Measurements from ENCODE around the gene PCLO.

GRCh38 chr7:83143107-83143506 lies 19.6 kb downstream of the PCLO start:
- TF ChIP-seq POLR2AphosphoS5 (IDR thresholded peaks at IDR 0.05; ENCODE audit: low read depth, low read length) (no peak), TAF1 (IDR thresholded peaks at IDR 0.05; ENCODE audit: low read depth, low read length) (no peak), POLR2A (IDR thresholded peaks at IDR 0.05; ENCODE audit: low read depth, low read length) (no peak), SPI1 (IDR thresholded peaks at IDR 0.05; ENCODE audit: low read depth, low read length) (no peak)

All from GM12891 (cell line).